Stimulated activated naive CD8-positive, alpha-beta T cell treated with anti-CD3 and anti-CD28 coated beads, Interleukin-15, Interleukin-2, amounts not matched to agents 100 U/mL and 50 U/mL, for 24 hours (primary cell): ENCODE measurements around the gene CDH5.

Source experiments
- ATAC-seq: fragments of 150-1000 bp; cut with Tn5 transposase; one replicate; pipeline ENCODE4 v1.10.0; 2021
- DNase-seq: peaks from one replicate; pipeline ENCODE4 v3.0.0; 2021

Gene CDH5

DNA sequence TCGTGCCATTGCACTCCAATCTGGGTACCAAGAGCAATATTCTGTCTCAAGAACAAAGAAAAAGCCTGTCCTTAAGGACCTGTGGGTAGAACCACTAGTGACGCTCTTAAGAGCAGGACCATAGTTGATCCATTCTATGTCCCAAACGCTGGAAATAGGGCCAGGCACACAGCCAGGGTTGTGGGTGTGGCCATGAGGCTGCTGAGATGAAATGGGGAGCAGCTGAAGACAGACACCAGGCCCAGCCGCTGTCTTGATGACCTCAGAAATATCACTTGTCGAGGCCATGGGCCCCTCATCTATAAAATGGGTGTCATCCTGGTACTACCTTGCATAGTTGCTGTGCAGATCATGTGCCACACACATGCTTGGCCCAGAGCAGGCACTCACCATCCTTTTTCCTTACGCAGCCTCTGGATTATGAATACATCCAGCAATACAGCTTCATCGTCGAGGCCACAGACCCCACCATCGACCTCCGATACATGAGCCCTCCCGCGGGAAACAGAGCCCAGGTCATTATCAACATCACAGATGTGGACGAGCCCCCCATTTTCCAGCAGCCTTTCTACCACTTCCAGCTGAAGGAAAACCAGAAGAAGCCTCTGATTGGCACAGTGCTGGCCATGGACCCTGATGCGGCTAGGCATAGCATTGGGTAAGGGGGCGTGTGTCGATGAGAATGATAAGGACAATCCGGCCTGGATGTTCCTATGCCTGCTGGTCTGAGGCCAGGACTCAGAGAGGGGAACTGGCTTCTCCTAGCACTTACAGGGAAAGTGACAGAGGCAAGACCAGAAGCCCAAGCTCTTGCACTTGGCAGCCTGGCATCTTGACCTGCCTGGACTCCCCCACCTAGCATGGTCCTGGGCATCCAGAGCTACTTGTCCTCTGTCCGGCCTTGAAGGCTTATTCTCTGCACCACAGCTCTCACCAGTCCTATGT, 25.5 kb downstream of the CDH5 start:
- ATAC-seq (no peak), DNase-seq (no peak)

GRCh38 chr16:66395806-66396555, 29.5 kb downstream of the CDH5 start:
- DNase-seq (no peak), ATAC-seq (no peak)

DNA sequence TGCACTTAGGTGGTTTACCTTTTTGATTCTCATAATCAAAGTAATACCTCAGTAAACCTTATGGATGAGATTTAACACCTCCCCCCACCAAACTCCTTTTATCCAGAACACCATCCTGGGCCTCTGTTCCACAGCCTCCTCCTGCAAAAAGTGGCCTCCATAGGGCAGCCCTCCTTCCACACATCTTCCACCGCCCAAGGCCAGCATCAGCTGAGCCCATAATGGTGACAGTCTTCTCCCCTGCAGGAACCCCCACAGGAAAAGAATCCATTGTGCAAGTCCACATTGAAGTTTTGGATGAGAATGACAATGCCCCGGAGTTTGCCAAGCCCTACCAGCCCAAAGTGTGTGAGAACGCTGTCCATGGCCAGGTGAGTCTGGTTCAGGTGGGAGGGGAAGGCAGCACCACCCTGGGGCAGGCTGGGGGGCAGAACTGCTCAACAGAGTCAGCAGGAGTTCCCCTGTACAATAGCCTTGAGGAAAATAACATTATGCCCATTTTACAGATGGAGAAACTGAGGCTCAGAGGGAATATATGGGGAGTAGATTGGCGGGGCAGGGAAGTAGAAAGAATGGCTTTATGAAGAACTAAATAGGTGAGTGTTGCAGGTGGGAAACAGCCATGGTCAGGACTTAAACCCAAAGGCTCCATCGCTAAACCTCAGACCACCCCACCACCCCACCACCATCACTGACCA, 31.4 kb downstream of the CDH5 start:
- ATAC-seq (no peak), DNase-seq (no peak)

DNA sequence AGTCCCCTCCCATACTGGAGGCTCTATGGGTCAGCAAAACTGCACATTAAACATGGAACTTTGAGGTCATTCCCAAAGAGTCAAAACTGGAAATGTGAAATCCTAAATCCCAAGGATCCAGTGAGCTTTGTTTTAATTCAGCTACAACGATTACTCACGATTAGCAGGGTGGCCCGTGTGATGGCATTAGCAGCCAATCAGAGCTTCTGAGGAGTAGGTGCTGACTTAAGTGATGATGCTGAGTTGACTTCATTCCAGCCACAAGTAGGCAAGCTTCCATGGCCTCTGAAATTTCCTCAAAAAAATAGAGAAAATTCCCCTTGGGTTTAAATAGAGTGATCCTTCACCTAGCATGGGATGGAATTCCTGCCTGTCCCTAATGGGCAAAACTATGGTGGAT, 32.5 kb downstream of the CDH5 start:
- ATAC-seq (no peak), DNase-seq (no peak)

DNA sequence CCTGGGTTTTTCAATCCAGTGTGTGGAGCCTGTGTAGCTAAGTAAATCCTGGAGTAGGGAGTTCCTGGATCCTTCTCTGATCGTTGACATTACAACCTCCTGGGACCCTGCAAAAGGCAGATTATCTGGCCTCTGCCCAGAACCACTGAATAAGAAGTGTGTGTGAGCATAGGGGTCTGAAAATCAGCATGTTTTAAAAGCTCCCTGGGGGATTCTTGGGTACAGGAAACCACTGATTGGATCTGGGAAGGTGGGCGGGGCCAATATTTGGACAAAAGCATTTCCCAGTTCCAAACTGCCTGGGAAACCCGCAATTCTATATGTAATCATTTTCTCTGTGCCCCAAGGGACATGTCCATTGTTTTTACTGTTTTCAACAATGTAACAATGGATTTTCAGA, 33.4 kb downstream of the CDH5 start:
- ATAC-seq (no peak), DNase-seq (no peak)

DNA sequence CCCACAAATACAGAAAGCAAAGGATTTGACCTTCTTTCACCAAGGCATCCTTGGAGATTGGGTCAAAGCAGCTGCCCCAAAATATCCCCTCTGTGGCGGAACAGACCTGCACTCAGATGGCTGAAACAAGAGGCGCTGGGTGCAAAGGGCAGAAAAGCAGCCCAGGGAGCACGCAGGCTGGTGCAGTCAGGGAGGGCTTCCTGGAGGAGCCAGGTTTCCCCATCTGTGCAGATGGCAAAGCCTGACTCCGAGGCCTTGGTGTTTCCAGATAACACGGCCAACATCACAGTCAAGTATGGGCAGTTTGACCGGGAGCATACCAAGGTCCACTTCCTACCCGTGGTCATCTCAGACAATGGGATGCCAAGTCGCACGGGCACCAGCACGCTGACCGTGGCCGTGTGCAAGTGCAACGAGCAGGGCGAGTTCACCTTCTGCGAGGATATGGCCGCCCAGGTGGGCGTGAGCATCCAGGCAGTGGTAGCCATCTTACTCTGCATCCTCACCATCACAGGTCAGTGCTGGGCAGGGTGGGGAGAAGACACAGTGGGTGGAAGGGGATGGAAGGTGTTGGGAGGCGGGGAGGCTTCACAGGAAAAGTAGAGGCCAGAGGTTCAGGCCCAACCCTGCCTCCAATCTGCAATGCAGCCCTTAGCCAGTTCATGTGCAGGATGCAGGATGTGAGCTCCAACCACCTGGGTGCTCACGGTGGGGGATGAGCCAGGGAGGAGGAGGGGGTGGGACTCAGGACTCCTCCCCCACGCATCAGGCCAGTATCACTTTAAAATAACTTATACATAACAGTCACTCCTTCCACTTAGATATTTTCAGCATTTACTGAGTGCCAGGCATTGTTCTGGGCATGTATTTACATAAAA, 34.3 kb downstream of the CDH5 start:
- no peak for ATAC-seq
- no peak for DNase-seq

DNA sequence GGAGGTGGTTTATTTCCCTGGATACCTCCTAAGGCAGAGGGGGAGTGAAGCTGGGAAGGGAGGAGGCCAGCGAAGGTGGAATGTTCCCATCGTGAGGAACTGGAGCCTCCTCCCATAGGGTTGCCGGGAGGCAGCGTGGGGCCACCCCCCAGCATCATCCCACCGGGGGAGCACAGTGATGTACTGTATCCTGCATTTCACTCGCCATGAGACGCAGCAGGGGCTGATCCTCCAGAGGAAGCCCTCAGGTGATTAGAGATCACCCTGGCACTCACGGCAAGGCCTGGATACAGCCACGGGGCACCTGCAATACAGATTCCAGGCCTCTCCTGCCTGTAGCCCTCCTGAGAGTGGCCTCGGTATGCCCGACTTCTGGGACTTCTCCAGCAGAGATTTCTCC, 35.1 kb downstream of the CDH5 start:
- ATAC-seq = no peak
- no peak for DNase-seq

GRCh38 chr16:66402166-66402565, 35.7 kb downstream of the CDH5 start:
- DNase-seq (no peak), ATAC-seq (no peak)

- DNase-seq (no peak), ATAC-seq (no peak)
Measured at GRCh38 chr16:66402591-66403230, 36.2 kb downstream of the CDH5 start.

GRCh38 chr16:66403531-66404145, 37.1 kb downstream of the CDH5 start:
- ATAC-seq (no peak), DNase-seq (no peak)

- ATAC-seq (no peak), DNase-seq (no peak)
Measured at GRCh38 chr16:66405057-66405783, 38.7 kb downstream of the CDH5 start.

- peak; percentile 92 for DNase-seq
- peak; percentile 81 for ATAC-seq
Measured at GRCh38 chr16:66406534-66407221, 40.2 kb downstream of the CDH5 start.

- no peak for DNase-seq
- peak; percentile 70 for ATAC-seq
Measured at GRCh38 chr16:66408163-66409048, 41.9 kb downstream of the CDH5 start.

- ATAC-seq (no peak), DNase-seq (no peak)
Measured at GRCh38 chr16:66409156-66409555, 42.7 kb downstream of the CDH5 start.

GRCh38 chr16:66412182-66412581, 45.7 kb downstream of the CDH5 start:
- DNase-seq (no peak), ATAC-seq (no peak)

DNA sequence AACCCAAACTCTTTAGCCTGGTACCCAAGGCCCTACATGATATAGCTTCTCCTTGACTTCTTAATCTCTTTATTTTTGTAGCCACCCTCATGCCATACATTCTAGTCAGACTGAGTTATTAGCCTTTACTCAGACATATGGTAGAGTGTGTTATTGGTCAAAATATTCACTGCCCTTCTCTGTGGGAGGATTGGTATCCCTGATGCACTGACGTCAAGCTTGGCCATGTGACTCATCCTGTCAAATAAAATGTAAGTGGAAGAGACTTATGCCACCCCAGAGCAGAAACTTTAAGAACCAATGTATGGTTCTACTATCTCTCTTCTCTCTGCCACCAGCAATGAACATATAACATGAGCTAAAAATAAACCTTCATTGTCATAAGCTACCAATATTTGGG, 48.4 kb downstream of the CDH5 start:
- no peak for ATAC-seq
- DNase-seq = no peak

- ATAC-seq = no peak
- no peak for DNase-seq
Measured at GRCh38 chr16:66416136-66416535, 49.6 kb downstream of the CDH5 start.

GRCh38 chr16:66416939-66417700, 50.6 kb downstream of the CDH5 start:
- ATAC-seq = no peak
- no peak for DNase-seq
